GM12878 (cell line): ENCODE data around the gene MAGEA2. TPM values are rescaled to one million over a fixed set of nuclear protein-coding genes. Genes with fewer than 3 reads are reported as not detected.
A peak's percentile ranks its signal among the peaks of the same experiment; 100 is the strongest.
"Not testable (repeated sequence)": the region's sequence is repeated elsewhere in the genome, so short reads cannot be mapped to it uniquely, and the experiment has no call there.

Experiments
- ATAC-seq: fragments of 200-7000 bp; cut with Tn5 transposase; 3 replicates; pipeline ENCODE4 v1.9.1; 2020; ENCODE audit warnings: mild to moderate bottlenecking, moderate library complexity
- BruUV-seq: library from RNA; stranded (reverse); fragments of 400-500 nt; replicated peaks from 2 replicates; lab custom pipeline; 2021; lab: Mats Ljungman, UMichigan
- CTCF ChIA-PET: fragments of 300-600 bp; sonication (Branson Sonifier 250); formaldehyde crosslinking; extraction: SDS; loops from one replicate; lab custom pipeline; 2021; ENCODE audit warnings: inconsistent platforms; lab: Yijun Ruan, JAX
- POLR2A ChIA-PET: fragments of 350-600 bp; formaldehyde crosslinking; extraction: SDS; loops from one replicate; lab custom pipeline; 2021; ENCODE audit warnings: inconsistent platforms; lab: Charles Lee
- RAD21 ChIA-PET: fragments of 300-600 bp; sonication (Branson Sonifier 250); formaldehyde crosslinking; loops from one replicate; lab custom pipeline; 2023; ENCODE audit warnings: antibody characterized with exemption; ENCODE audit not compliant: unreplicated experiment; lab: Charles Lee
- SMC1A ChIA-PET: fragments of 300-600 bp; sonication (Branson Sonifier 250); formaldehyde crosslinking; loops from one replicate; lab custom pipeline; 2023; ENCODE audit not compliant: unreplicated experiment, uncharacterized antibody; lab: Charles Lee
- DNase-seq: peaks from one replicate; pipeline ENCODE4 v3.0.0-alpha.2; 2011; ENCODE audit warnings: low read depth, low spot score
- FAIRE-seq: peaks from 3 replicates; lab custom pipeline; 2011; peaks lifted over from hg19 to GRCh38; lab: Jason Lieb, UNC
- H2AFZ ChIP-seq: 2 replicates; pipeline ENCODE4 v1.6.0; 2011; ENCODE audit warnings: low read depth, low read length, control low read depth; ENCODE audit not compliant: control insufficient read depth
- H3K27ac ChIP-seq: 2 replicates; pipeline ENCODE4 v1.5.1; 2011; ENCODE audit warnings: control low read depth; ENCODE audit not compliant: control insufficient read depth, insufficient read depth
- H3K27me3 ChIP-seq, 2 experiments: replicated peaks in 1 of 2; 2 replicates each; pipeline versions ENCODE4 v1.6.0 to v1.6.1; 2011; ENCODE audit warnings: low read length in 1 of 2; ENCODE audit not compliant: control insufficient read depth in 2 of 2, insufficient read depth in 2 of 2
- H3K36me3 ChIP-seq, 2 experiments: 2 replicates each; pipeline ENCODE4 v1.5.1; 2011; ENCODE audit warnings: low read length in 1 of 2; ENCODE audit not compliant: control insufficient read depth in 2 of 2, insufficient read depth in 2 of 2
- H3K4me1 ChIP-seq: 2 replicates; pipeline ENCODE4 v1.6.1; 2011; ENCODE audit warnings: mild to moderate bottlenecking, low read length, moderate library complexity, mixed read lengths; ENCODE audit not compliant: control insufficient read depth, insufficient read depth
- H3K4me2 ChIP-seq: 2 replicates; pipeline ENCODE4 v1.6.0; 2011; ENCODE audit warnings: control low read depth; ENCODE audit not compliant: control insufficient read depth, insufficient read depth
- H3K4me3 ChIP-seq: fragments of 200-600 bp; sonication (generic); 2 replicates; pipeline ENCODE4 v1.5.1; 2016
- H3K79me2 ChIP-seq: 2 replicates; pipeline ENCODE4 v1.6.0; 2011; ENCODE audit warnings: low read length; ENCODE audit not compliant: control insufficient read depth, insufficient read depth
- H3K9ac ChIP-seq: 2 replicates; pipeline ENCODE4 v1.8.0; 2011; ENCODE audit warnings: low read length, control low read depth, mixed read lengths; ENCODE audit not compliant: control insufficient read depth, insufficient read depth
- H3K9me3 ChIP-seq: replicated peaks from 3 replicates; pipeline ENCODE4 v1.5.1; 2011; ENCODE audit warnings: mild to moderate bottlenecking, low read length; ENCODE audit not compliant: control insufficient read depth, insufficient read depth
- H4K20me1 ChIP-seq: 2 replicates; pipeline ENCODE4 v1.6.0; 2011; ENCODE audit not compliant: control insufficient read depth, insufficient read depth
- WGBS: methylation state at CpG from one replicate; pipeline ENCODE4 v1.1.6; 2016; ENCODE audit warnings: low lambda C conversion rate; ENCODE audit not compliant: insufficient replicate concordance, insufficient coverage; ENCODE audit errors: missing lambda C conversion rate; 5-methylcytosine and 5-hydroxymethylcytosine counted together
- in situ Hi-C: fragments of 300-500 bp; cut with MboI; formaldehyde crosslinking; loops from 9 replicates; pipeline ENCODE4 v1.14.3; 2018; ENCODE audit warnings: mixed read lengths
- intact Hi-C: fragments of 100-400 bp; cut with micrococcal nuclease; formaldehyde crosslinking; loops from one replicate; pipeline ENCODE4 v1.14.2; 2022; ENCODE audit not compliant: unreplicated experiment
- polyA plus RNA-seq, 11 experiments: library from polyadenylated mRNA; depleted of rRNA in 4 of 11; unstranded in 6 of 11; stranded (reverse) in 5 of 11; fragments of >200 nt; fragmentation: Nextera tagmentation in 4 of 11; fragmentation: Illumina TruSeq in 1 of 11; extraction: Ambion mirVana in 4 of 11; extraction: Trizol in 1 of 11; gene quantifications; 1 replicate in 1 of 11; 2 replicates in 10 of 11; pipeline versions ENCODE4 v1.2.1 to v1.2.3, GENCODE V29; 2011 to 2016; ENCODE audit warnings: inconsistent platforms in 2 of 11, missing spikeins in 2 of 11, low read depth in 1 of 11
- total RNA-seq, 4 experiments: library from RNA; depleted of rRNA in 3 of 4; stranded (reverse); fragments of >200 nt in 3 of 4; fragmentation: Illumina TruSeq in 1 of 4; extraction: Trizol in 1 of 4; gene quantifications; 2 replicates each; pipeline versions ENCODE4 v1.2.1 to v1.2.3, GENCODE V29; 2013 to 2021

MAGEA2 gene
- total and polyA plus RNA-seq, 10 of the 15 experiments (the other 5 are each of a cell fraction or from before 2014, with no cell fraction given): 0.04 to 0.13 TPM; not detected in 8

GRCh38 chrX:152759544-152759943 lies 5.9 kb upstream of the MAGEA2 start:
- BruUV-seq, H3K79me2 ChIP-seq, ATAC-seq, H3K27ac ChIP-seq, CTCF ChIA-PET, H3K9me3 ChIP-seq, H3K36me3 ChIP-seq, FAIRE-seq, H4K20me1 ChIP-seq, H3K4me3 ChIP-seq, H3K4me2 ChIP-seq, DNase-seq, SMC1A ChIA-PET, RAD21 ChIA-PET, H3K9ac ChIP-seq, POLR2A ChIA-PET, intact Hi-C loops, H3K4me1 ChIP-seq, H2AFZ ChIP-seq, H3K27me3 ChIP-seq: not testable (repeated sequence)
- 28% methylated on average over 3 of the region's 7 CpGs for WGBS
- in situ Hi-C loops: loop anchor here (25.0 kb wide), 1 partner anchor 97 kb away; no protein-coding TSS in a partner anchor

- H3K4me1 ChIP-seq, CTCF ChIA-PET, H3K9me3 ChIP-seq, H3K27me3 ChIP-seq, H3K79me2 ChIP-seq, H3K4me3 ChIP-seq, H4K20me1 ChIP-seq, intact Hi-C loops, H3K9ac ChIP-seq, H3K36me3 ChIP-seq, POLR2A ChIA-PET, FAIRE-seq, H3K27ac ChIP-seq, H3K4me2 ChIP-seq, H2AFZ ChIP-seq, SMC1A ChIA-PET, BruUV-seq, ATAC-seq, RAD21 ChIA-PET, DNase-seq: not testable (repeated sequence)
- in situ Hi-C loops: loop anchor here (25.0 kb wide), 1 partner anchor 97 kb away; no protein-coding TSS in a partner anchor
- no CpG with 5 or more reads among the region's 2 CpGs for WGBS
These were observed 5.3 kb upstream of the MAGEA2 start, which contains the start of gene CSAG3 for GRCh38 chrX:152758918-152759317. Gene CSAG3, plus strand, starts transcription at chrX:152759218.

DNA sequence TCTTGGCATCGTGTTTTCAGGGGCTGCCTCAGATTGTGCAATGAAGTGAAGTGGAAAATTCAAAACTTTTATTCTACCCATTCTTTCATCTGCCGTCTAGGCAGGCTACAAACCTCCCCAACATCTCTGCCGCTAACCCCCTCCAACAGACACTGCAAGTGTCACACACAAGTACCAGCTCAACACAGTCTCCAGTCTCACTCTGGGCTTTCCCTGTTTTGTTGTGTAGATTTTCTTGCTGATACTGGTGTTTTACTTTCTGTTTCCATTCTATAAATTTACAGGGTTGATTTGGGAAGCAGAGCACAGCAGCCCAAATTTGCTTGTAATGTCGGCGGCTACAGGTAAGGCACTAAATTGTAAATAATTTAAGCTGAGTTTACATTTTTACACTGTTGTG lies 1.2 kb upstream of the MAGEA2 start:
- ATAC-seq: peak; percentile 52
- SMC1A ChIA-PET, H3K9ac ChIP-seq, H4K20me1 ChIP-seq, H3K4me3 ChIP-seq, DNase-seq, H2AFZ ChIP-seq, BruUV-seq, H3K4me2 ChIP-seq, H3K27ac ChIP-seq, FAIRE-seq, H3K27me3 ChIP-seq, H3K36me3 ChIP-seq, H3K9me3 ChIP-seq, RAD21 ChIA-PET, H3K4me1 ChIP-seq, POLR2A ChIA-PET, CTCF ChIA-PET, H3K79me2 ChIP-seq, intact Hi-C loops: not testable (repeated sequence)
- in situ Hi-C loops: loop anchor here (25.0 kb wide), 1 partner anchor 93 kb away; no protein-coding TSS in a partner anchor
- WGBS: no CpG with 5 or more reads among the region's 5 CpGs
